Measurements from ENCODE around the gene MESD. TPM values are rescaled to one million over a fixed set of nuclear protein-coding genes. Genes with fewer than 3 reads are reported as not detected.
A peak's percentile ranks its signal among the peaks of the same experiment; 100 is the strongest.

MESD gene
- total and polyA plus RNA-seq, 2 donors from 2014 or later: 23.3 to 30.9 TPM

GRCh38 chr15:81024936-81025335 lies 35.3 kb upstream of the MESD start:
- no peak for FAIRE-seq
- no peaks in the 10 kb centered on the region for H3K36me3 ChIP-seq (ENCODE audit: control insufficient read depth in 2 of 3, insufficient read depth in 3 of 3, low read length in 3 of 3)
- no peak overlapping the region for H3K9ac ChIP-seq (ENCODE audit: low read length in 3 of 3)
- H3K4me3 ChIP-seq (ENCODE audit: low read length in 3 of 3): no peak overlapping the region
- H3K4me1 ChIP-seq (ENCODE audit: control insufficient read depth in 2 of 3, insufficient read depth in 2 of 3, low read depth in 1 of 3, low read length in 3 of 3): peaks cover 0 to 4% (median 0%) of the 10 kb centered on the region in 3 donors
- DNase-seq: no peak
- no peaks in the 10 kb centered on the region for H3K27me3 ChIP-seq (ENCODE audit: control insufficient read depth, insufficient read depth, low read length)
- H3K27ac ChIP-seq (ENCODE audit: low read depth in 2 of 2, low read length in 2 of 2): no peak overlapping the region
- peaks cover 0 to 4% (median 0%) of the 10 kb centered on the region in 3 donors for H3K9me3 ChIP-seq (ENCODE audit: control insufficient read depth in 2 of 3, insufficient read depth in 1 of 3, low read length in 3 of 3)
- no peak for TF ChIP-seq CTCF (IDR thresholded peaks at IDR 0.05; ENCODE audit: borderline replicate concordance, extremely low read depth, insufficient read depth)
- intact Hi-C loops (cut with DNase I): no loop called here

- intact Hi-C loops (cut with DNase I): no loop called here
- H3K9me3 ChIP-seq (ENCODE audit: control insufficient read depth in 2 of 3, insufficient read depth in 1 of 3, low read length in 3 of 3): peaks cover 0 to 1% (median 0%) of the 10 kb centered on the region in 3 donors
- H3K9ac ChIP-seq (ENCODE audit: low read length in 3 of 3): no peak overlapping the region
- DNase-seq (peak in 1 of 5 donors; percentile 8), FAIRE-seq (no peak)
- no peak overlapping the region for H3K4me3 ChIP-seq (ENCODE audit: low read length in 3 of 3)
- H3K36me3 ChIP-seq (ENCODE audit: control insufficient read depth in 2 of 3, insufficient read depth in 3 of 3, low read length in 3 of 3): no peaks in the 10 kb centered on the region
- no peaks in the 10 kb centered on the region for H3K27me3 ChIP-seq (ENCODE audit: control insufficient read depth, insufficient read depth, low read length)
- H3K27ac ChIP-seq (ENCODE audit: low read depth in 2 of 2, low read length in 2 of 2): peak overlapping the region; percentile 18 to 62
- TF ChIP-seq CTCF (IDR thresholded peaks at IDR 0.05; ENCODE audit: borderline replicate concordance, extremely low read depth, insufficient read depth): no peak
- peaks cover 0 to 4% (median 0%) of the 10 kb centered on the region in 3 donors for H3K4me1 ChIP-seq (ENCODE audit: control insufficient read depth in 2 of 3, insufficient read depth in 2 of 3, low read depth in 1 of 3, low read length in 3 of 3)
Measured at GRCh38 chr15:81024265-81024872, 34.8 kb upstream of the MESD start.

- FAIRE-seq (no peak), DNase-seq (peak in 2 of 5 donors; percentile 31 to 75)
- Histone ChIP-seq H3K9me3 (ENCODE audit: control insufficient read depth in 2 of 3, insufficient read depth in 1 of 3, low read length in 3 of 3) (no peaks in the 10 kb centered on the region), H3K4me3 (ENCODE audit: low read length in 3 of 3) (no peak overlapping the region), H3K36me3 (ENCODE audit: control insufficient read depth in 2 of 3, insufficient read depth in 3 of 3, low read length in 3 of 3) (no peaks in the 10 kb centered on the region), H3K9ac (ENCODE audit: low read length in 3 of 3) (no peak overlapping the region), H3K27ac (ENCODE audit: low read depth in 2 of 2, low read length in 2 of 2) (peak overlapping the region; percentile 37 to 62), H3K4me1 (ENCODE audit: control insufficient read depth in 2 of 3, insufficient read depth in 2 of 3, low read depth in 1 of 3, low read length in 3 of 3) (peaks cover 0 to 4% (median 0%) of the 10 kb centered on the region in 3 donors), H3K27me3 (ENCODE audit: control insufficient read depth, insufficient read depth, low read length) (no peaks in the 10 kb centered on the region)
- intact Hi-C loops (cut with DNase I): no loop called here
- TF ChIP-seq CTCF (IDR thresholded peaks at IDR 0.05; ENCODE audit: borderline replicate concordance, extremely low read depth, insufficient read depth): no peak
Measured at GRCh38 chr15:81023483-81024264, 34.1 kb upstream of the MESD start.
